HepG2 (cell line): ENCODE measurements around the gene MIF. TPM values are rescaled to one million over a fixed set of nuclear protein-coding genes. Genes with fewer than 3 reads are reported as not detected.

ENCODE experiments used
- ARNT2 ChIP-seq: sonication (generic); formaldehyde crosslinking; IDR thresholded peaks from 2 replicates; pipeline ENCODE4 v1.8.0; 2022; ENCODE audit warnings: mild to moderate bottlenecking, low read depth, missing genetic modification reagents, moderate library complexity
- CC2D1A ChIP-seq: sonication (generic); formaldehyde crosslinking; IDR thresholded peaks from 2 replicates; pipeline ENCODE4 v1.8.1; 2023; ENCODE audit warnings: mild to moderate bottlenecking, missing genetic modification reagents
- ELF1 ChIP-seq: sonication (generic); formaldehyde crosslinking; IDR thresholded peaks from 2 replicates; pipeline ENCODE4 v1.4.0; 2020; ENCODE audit warnings: missing genetic modification reagents
- ELF3 ChIP-seq: IDR thresholded peaks from 2 replicates; pipeline ENCODE4 v1.6.1; 2016; ENCODE audit warnings: missing genetic modification reagents, missing compliant biosample characterization
- GABPA ChIP-seq, 2 experiments: IDR thresholded peaks; 2 replicates each; pipeline ENCODE4 v1.6.1; 2011 to 2016; ENCODE audit warnings: low read depth in 2 of 2, low read length in 1 of 2, missing biosample characterization in 1 of 2, missing genetic modification characterization in 1 of 2
- GPN1 ChIP-seq: sonication (generic); formaldehyde crosslinking; IDR thresholded peaks from 2 replicates; pipeline ENCODE4 v1.5.1; 2020; ENCODE audit warnings: missing genetic modification reagents, borderline replicate concordance
- NR2F2 ChIP-seq: IDR thresholded peaks from 2 replicates; pipeline ENCODE4 v1.6.1; 2012; ENCODE audit warnings: low read depth, inconsistent platforms, borderline replicate concordance
- SMYD3 ChIP-seq: sonication (generic); formaldehyde crosslinking; IDR thresholded peaks from 2 replicates; pipeline ENCODE4 v1.8.1; 2023; ENCODE audit warnings: mild to moderate bottlenecking, missing genetic modification reagents
- SNAI1 ChIP-seq: sonication (generic); formaldehyde crosslinking; IDR thresholded peaks from 2 replicates; pipeline ENCODE4 v1.5.0; 2020; ENCODE audit warnings: mild to moderate bottlenecking, missing genetic modification reagents, borderline replicate concordance
- SP140L ChIP-seq: sonication (generic); formaldehyde crosslinking; IDR thresholded peaks from 2 replicates; pipeline ENCODE4 v1.4.0; 2020; ENCODE audit warnings: missing genetic modification reagents, borderline replicate concordance
- ZBTB3 ChIP-seq: sonication (generic); formaldehyde crosslinking; IDR thresholded peaks from 2 replicates; pipeline ENCODE4 v1.4.0; 2020; ENCODE audit warnings: low read depth, mild to moderate bottlenecking, moderate library complexity, missing genetic modification reagents, borderline replicate concordance
- ZBTB38 ChIP-seq: sonication (generic); formaldehyde crosslinking; IDR thresholded peaks from 2 replicates; pipeline ENCODE4 v1.5.1; 2020; ENCODE audit warnings: mild to moderate bottlenecking, missing genetic modification reagents
- ZMYM2 ChIP-seq: sonication (generic); formaldehyde crosslinking; IDR thresholded peaks from 2 replicates; pipeline ENCODE4 v1.8.0; 2022; ENCODE audit warnings: mild to moderate bottlenecking, missing genetic modification reagents
- ZNF12 ChIP-seq: sonication (generic); formaldehyde crosslinking; IDR thresholded peaks from 2 replicates; pipeline ENCODE4 v1.5.0; 2020; ENCODE audit warnings: missing genetic modification reagents
- ZNF205 ChIP-seq: IDR thresholded peaks from 2 replicates; pipeline ENCODE4 v1.6.1; 2018; ENCODE audit warnings: missing biosample characterization, missing genetic modification reagents
- ZNF274 ChIP-seq: sonication (generic); formaldehyde crosslinking; IDR thresholded peaks from 2 replicates; pipeline ENCODE4 v1.5.1; 2020; ENCODE audit warnings: mild to moderate bottlenecking, missing genetic modification reagents
- ZNF33A ChIP-seq: sonication (generic); formaldehyde crosslinking; IDR thresholded peaks from 2 replicates; pipeline ENCODE4 v1.5.1; 2020; ENCODE audit warnings: missing genetic modification reagents, mild to moderate bottlenecking, moderate library complexity, borderline replicate concordance
- ZNF660 ChIP-seq: sonication (generic); formaldehyde crosslinking; IDR thresholded peaks from 2 replicates; pipeline ENCODE4 v1.5.1; 2020; ENCODE audit warnings: mild to moderate bottlenecking, low read depth, missing genetic modification reagents, borderline replicate concordance
- ZNF75D ChIP-seq: sonication (generic); formaldehyde crosslinking; IDR thresholded peaks from 2 replicates; pipeline ENCODE4 v1.8.1; 2023; ENCODE audit warnings: missing genetic modification reagents, mild to moderate bottlenecking, borderline replicate concordance
- ZNF816 ChIP-seq: sonication (generic); formaldehyde crosslinking; IDR thresholded peaks from 2 replicates; pipeline ENCODE4 v1.8.0; 2022; ENCODE audit warnings: missing genetic modification reagents, mild to moderate bottlenecking, borderline replicate concordance
- ZSCAN31 ChIP-seq: sonication (generic); formaldehyde crosslinking; IDR thresholded peaks from 2 replicates; pipeline ENCODE4 v1.5.0; 2020; ENCODE audit warnings: low read depth, mild to moderate bottlenecking, missing genetic modification reagents
- polyA plus RNA-seq, 8 experiments: library from polyadenylated mRNA; depleted of rRNA in 3 of 8; stranded (reverse) in 7 of 8; unstranded in 1 of 8; fragments of >200 nt; fragmentation: Illumina TruSeq in 4 of 8; extraction: Trizol in 4 of 8; gene quantifications; 2 replicates each; pipeline versions ENCODE4 v1.2.1 to v1.2.3, GENCODE V29; 2011 to 2016; ENCODE audit warnings: low read depth in 4 of 8, missing spikeins in 1 of 8, mixed read lengths in 1 of 8; ENCODE audit not compliant: insufficient read depth in 1 of 8
- total RNA-seq, 5 experiments: library from RNA; depleted of rRNA; stranded (reverse); fragments of >200 nt; fragmentation: Illumina TruSeq; extraction: Trizol; gene quantifications; 2 replicates each; pipeline ENCODE4 v1.2.3, GENCODE V29; 2016; ENCODE audit warnings: low read depth in 1 of 5
- TF ChIP-seq, protein P1 (sequence below): sonication (generic); formaldehyde crosslinking; IDR thresholded peaks from 2 replicates; pipeline ENCODE4 v1.8.0; 2022; ENCODE audit warnings: mild to moderate bottlenecking, missing genetic modification reagents
- TF ChIP-seq, protein P2 (sequence below): sonication (generic); formaldehyde crosslinking; IDR thresholded peaks from 2 replicates; pipeline ENCODE4 v1.5.0; 2020; ENCODE audit warnings: missing genetic modification reagents
- TF ChIP-seq, protein P3 (sequence below): sonication (generic); formaldehyde crosslinking; IDR thresholded peaks from 2 replicates; pipeline ENCODE4 v1.4.0; 2020; ENCODE audit warnings: missing genetic modification reagents
- TF ChIP-seq, protein P4 (sequence below): IDR thresholded peaks from 2 replicates; pipeline ENCODE4 v1.6.1; 2016; ENCODE audit warnings: low read depth, borderline replicate concordance

MIF gene
- total and polyA plus RNA-seq, 2 of the 13 experiments (the other 11 are each of a cell fraction or from before 2014, with no cell fraction given) = 634 to 675 TPM

DNA sequence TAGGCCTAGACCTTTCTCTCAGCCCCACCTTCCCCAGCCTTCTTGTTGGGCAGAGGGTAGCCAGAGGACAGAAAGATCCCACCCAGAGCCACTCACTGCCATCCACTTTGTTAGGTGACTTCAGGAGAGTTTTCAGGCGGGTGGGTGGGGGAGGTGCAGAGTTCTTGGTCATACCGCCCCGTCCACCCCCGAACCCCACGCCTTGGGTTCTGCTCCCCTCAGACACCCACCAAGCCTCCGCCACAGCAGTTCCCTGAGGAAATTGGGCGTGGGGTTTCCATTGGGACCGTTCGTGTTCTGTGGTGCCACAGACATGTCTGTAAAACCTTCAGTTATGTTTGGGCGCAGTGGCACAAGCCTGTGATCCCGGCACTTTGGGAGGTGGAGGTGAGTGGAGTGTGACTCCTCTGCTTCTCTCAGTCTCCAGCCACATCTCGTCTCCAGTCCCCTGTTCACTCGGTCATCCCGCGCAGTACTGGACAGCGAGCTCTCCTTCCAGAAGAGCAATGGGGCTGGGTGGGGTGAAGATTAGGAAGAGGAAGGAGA, 1.5 kb downstream of the MIF start (continued):
- TF ChIP-seq, protein P1, sequence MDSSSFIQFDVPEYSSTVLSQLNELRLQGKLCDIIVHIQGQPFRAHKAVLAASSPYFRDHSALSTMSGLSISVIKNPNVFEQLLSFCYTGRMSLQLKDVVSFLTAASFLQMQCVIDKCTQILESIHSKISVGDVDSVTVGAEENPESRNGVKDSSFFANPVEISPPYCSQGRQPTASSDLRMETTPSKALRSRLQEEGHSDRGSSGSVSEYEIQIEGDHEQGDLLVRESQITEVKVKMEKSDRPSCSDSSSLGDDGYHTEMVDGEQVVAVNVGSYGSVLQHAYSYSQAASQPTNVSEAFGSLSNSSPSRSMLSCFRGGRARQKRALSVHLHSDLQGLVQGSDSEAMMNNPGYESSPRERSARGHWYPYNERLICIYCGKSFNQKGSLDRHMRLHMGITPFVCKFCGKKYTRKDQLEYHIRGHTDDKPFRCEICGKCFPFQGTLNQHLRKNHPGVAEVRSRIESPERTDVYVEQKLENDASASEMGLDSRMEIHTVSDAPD = no peak
- no peak; the same call in 1 of the 2 replicates for TF ChIP-seq ZNF274 (CRISPR knock-in tag)
- no peak; the same call in 1 of the 2 replicates for TF ChIP-seq SNAI1 (CRISPR knock-in tag)
- TF ChIP-seq CC2D1A (CRISPR knock-in tag) = no peak
- TF ChIP-seq, protein P2, sequence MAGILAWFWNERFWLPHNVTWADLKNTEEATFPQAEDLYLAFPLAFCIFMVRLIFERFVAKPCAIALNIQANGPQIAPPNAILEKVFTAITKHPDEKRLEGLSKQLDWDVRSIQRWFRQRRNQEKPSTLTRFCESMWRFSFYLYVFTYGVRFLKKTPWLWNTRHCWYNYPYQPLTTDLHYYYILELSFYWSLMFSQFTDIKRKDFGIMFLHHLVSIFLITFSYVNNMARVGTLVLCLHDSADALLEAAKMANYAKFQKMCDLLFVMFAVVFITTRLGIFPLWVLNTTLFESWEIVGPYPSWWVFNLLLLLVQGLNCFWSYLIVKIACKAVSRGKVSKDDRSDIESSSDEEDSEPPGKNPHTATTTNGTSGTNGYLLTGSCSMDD (CRISPR knock-in tag) = no peak
- TF ChIP-seq ZNF816 (CRISPR knock-in tag) = no peak
- TF ChIP-seq ZNF75D (CRISPR knock-in tag) = no peak
- TF ChIP-seq ARNT2 (CRISPR knock-in tag) = no peak
- TF ChIP-seq ZMYM2 (CRISPR knock-in tag) = no peak
- TF ChIP-seq GPN1 = no peak
- TF ChIP-seq ZNF12 (CRISPR knock-in tag) = no peak
- no peak; the same call in 1 of the 2 replicates for TF ChIP-seq ZBTB38
- no peak for TF ChIP-seq ZNF33A
- TF ChIP-seq ZNF660 = no peak
- TF ChIP-seq GABPA (IDR thresholded peaks at IDR 0.05; ENCODE audit: low read depth, low read length) = no peak
- no peak for TF ChIP-seq GABPA (CRISPR knock-in tag; IDR thresholded peaks at IDR 0.05; ENCODE audit: low read depth)
- TF ChIP-seq, protein P3, sequence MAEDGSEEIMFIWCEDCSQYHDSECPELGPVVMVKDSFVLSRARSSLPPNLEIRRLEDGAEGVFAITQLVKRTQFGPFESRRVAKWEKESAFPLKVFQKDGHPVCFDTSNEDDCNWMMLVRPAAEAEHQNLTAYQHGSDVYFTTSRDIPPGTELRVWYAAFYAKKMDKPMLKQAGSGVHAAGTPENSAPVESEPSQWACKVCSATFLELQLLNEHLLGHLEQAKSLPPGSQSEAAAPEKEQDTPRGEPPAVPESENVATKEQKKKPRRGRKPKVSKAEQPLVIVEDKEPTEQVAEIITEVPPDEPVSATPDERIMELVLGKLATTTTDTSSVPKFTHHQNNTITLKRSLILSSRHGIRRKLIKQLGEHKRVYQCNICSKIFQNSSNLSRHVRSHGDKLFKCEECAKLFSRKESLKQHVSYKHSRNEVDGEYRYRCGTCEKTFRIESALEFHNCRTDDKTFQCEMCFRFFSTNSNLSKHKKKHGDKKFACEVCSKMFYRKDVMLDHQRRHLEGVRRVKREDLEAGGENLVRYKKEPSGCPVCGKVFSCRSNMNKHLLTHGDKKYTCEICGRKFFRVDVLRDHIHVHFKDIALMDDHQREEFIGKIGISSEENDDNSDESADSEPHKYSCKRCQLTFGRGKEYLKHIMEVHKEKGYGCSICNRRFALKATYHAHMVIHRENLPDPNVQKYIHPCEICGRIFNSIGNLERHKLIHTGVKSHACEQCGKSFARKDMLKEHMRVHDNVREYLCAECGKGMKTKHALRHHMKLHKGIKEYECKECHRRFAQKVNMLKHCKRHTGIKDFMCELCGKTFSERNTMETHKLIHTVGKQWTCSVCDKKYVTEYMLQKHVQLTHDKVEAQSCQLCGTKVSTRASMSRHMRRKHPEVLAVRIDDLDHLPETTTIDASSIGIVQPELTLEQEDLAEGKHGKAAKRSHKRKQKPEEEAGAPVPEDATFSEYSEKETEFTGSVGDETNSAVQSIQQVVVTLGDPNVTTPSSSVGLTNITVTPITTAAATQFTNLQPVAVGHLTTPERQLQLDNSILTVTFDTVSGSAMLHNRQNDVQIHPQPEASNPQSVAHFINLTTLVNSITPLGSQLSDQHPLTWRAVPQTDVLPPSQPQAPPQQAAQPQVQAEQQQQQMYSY (CRISPR knock-in tag) = no peak
- TF ChIP-seq ZBTB3 (CRISPR knock-in tag) = no peak
- no peak for TF ChIP-seq ELF3
- TF ChIP-seq NR2F2 = 0 out of 2 replicates have a peak, but pooled peaks have one; percentile 6
- TF ChIP-seq ZNF205 (CRISPR knock-in tag) = no peak
- no peak for TF ChIP-seq SMYD3
- TF ChIP-seq ZSCAN31 = no peak
- TF ChIP-seq SP140L (CRISPR knock-in tag) = no peak
- TF ChIP-seq ELF1 = no peak
- TF ChIP-seq, protein P4, sequence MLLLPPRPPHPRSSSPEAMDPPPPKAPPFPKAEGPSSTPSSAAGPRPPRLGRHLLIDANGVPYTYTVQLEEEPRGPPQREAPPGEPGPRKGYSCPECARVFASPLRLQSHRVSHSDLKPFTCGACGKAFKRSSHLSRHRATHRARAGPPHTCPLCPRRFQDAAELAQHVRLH (CRISPR knock-in tag) = no peak
